Dermis microvascular lymphatic vessel endothelial cell (primary cell): ENCODE data around the gene CRADD. TPM values are rescaled to one million over a fixed set of nuclear protein-coding genes. Genes with fewer than 3 reads are reported as not detected.
"Not testable (repeated sequence)": the region's sequence is repeated elsewhere in the genome, so short reads cannot be mapped to it uniquely, and the experiment has no call there.

Experiments used
- DNase-seq, 2 donors: peaks; one replicate each; pipeline versions ENCODE4 v3.0.0 to v3.0.0-alpha.2; 2010; ENCODE audit warnings: low read depth in 2 of 2
- total RNA-seq: library from RNA; depleted of rRNA; stranded (reverse); fragments of >200 nt; gene quantifications from 2 replicates; pipeline ENCODE4 v1.2.1, GENCODE V29; 2014

Gene CRADD
- total RNA-seq, 1 donor from 2014 or later, result 9.6 TPM

GRCh38 chr12:93757792-93758694, 80.9 kb downstream of the CRADD start:
- no peak for DNase-seq

- no peak for DNase-seq
Observed at GRCh38 chr12:93758801-93759373, 81.7 kb downstream of the CRADD start.

- DNase-seq, result peak; percentile 32 to 45
Observed at GRCh38 chr12:93759512-93760081, 82.4 kb downstream of the CRADD start.

GRCh38 chr12:93760275-93760875, 83.2 kb downstream of the CRADD start:
- no peak for DNase-seq

- no peak for DNase-seq
Observed at GRCh38 chr12:93762059-93762719, 85.0 kb downstream of the CRADD start.

GRCh38 chr12:93762912-93763553, 85.9 kb downstream of the CRADD start:
- DNase-seq, result no peak

GRCh38 chr12:93763746-93764147, 86.6 kb downstream of the CRADD start:
- DNase-seq, result no peak

GRCh38 chr12:93766371-93766770, 89.2 kb downstream of the CRADD start:
- no peak for DNase-seq

GRCh38 chr12:93766796-93767523, 89.8 kb downstream of the CRADD start:
- peak in 1 of 2 donors; percentile 71 for DNase-seq

GRCh38 chr12:93767524-93767863, 90.3 kb downstream of the CRADD start:
- no peak for DNase-seq

- DNase-seq, result no peak
Observed at GRCh38 chr12:93772003-93772700, 95.0 kb downstream of the CRADD start.

- peak in 1 of 2 donors; percentile 11 for DNase-seq
Observed at GRCh38 chr12:93773122-93773871, 96.1 kb downstream of the CRADD start.

GRCh38 chr12:93776581-93777018, 99.4 kb downstream of the CRADD start:
- DNase-seq, result peak in 1 of 2 donors; percentile 40

- DNase-seq, result peak in 1 of 2 donors; percentile 75
Observed at GRCh38 chr12:93777254-93777653, 100.1 kb downstream of the CRADD start.

- DNase-seq, result peak; percentile 43 to 87
Observed at GRCh38 chr12:93778306-93778705, 101.1 kb downstream of the CRADD start.

GRCh38 chr12:93778766-93779165, 101.6 kb downstream of the CRADD start:
- DNase-seq, result no peak

GRCh38 chr12:93780101-93780641, 103.0 kb downstream of the CRADD start:
- DNase-seq, result peak in 1 of 2 donors; percentile 28

- not testable (repeated sequence) for DNase-seq
Observed at GRCh38 chr12:93780886-93781285, 103.7 kb downstream of the CRADD start.

- DNase-seq, result not testable (repeated sequence)
Observed at GRCh38 chr12:93781961-93782360, 104.8 kb downstream of the CRADD start.
